Measurements from ENCODE around the gene NACAD.

DNA sequence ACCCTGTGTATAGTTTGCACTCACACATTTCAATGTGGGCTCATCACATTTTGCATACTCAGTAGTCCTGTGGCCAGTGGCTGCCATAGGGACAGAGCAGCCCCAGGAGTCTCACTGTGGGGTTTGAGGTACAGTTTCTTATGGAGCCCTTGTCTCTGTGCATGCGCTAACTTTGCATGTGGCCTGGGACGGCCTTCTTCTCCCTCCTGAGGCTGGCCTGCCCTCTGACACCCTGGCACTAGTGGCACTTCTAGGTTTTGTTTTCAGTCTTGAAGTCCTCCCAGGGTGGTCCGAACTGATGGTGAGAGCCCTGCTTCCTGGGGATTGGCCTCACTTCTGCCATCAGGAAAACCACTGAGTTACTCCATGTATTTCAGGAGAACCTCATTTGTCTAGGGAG is 21.2 kb downstream of the NACAD start:
- TF ChIP-seq CTCF (IDR thresholded peaks at IDR 0.05; ENCODE audit: low read length) (no peak), EZH2 (IDR thresholded peaks at IDR 0.05; ENCODE audit: borderline replicate concordance, low read length) (no peak)

Data from OCI-LY1 (cell line).